GM18505 (cell line): ENCODE measurements around the gene CDH18.

Experiments used
- ATAC-seq: cut with Tn5 transposase; IDR thresholded peaks from one replicate; pipeline ENCODE4 v1.9.1; 2021; ENCODE audit not compliant: unreplicated experiment
- POLR2A ChIP-seq: IDR thresholded peaks from 4 replicates; pipeline ENCODE4 v1.6.1; 2011; ENCODE audit warnings: borderline replicate concordance; ENCODE audit not compliant: insufficient read depth, insufficient read length; ENCODE audit errors: extremely low read depth

The CDH18 gene

DNA sequence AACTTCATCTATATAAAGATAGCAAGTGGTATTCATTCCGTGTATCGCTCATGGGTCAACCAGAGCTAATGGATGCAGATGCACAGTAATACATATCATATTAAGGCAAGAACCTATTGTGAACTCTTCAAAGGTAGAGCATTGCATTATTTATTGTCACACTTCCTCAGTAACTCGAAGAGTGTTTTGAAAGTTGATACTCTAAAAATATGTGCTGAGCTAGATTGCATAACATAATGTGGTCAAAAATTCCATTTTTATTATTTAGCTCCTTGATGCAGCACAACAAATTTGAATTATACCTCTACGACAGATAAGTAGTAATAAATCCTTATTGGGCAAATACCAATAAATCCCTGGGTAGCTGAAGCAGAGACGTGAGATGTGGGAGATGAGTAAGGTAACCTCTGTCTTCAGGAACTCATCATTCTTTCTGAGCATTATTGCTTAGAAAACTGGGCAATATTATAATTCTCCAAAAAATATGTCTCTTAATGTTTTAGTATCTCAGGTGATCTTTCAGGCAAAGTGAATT lies 70.3 kb downstream of the CDH18 start:
- no peak for TF ChIP-seq POLR2A
- ATAC-seq = no peak

DNA sequence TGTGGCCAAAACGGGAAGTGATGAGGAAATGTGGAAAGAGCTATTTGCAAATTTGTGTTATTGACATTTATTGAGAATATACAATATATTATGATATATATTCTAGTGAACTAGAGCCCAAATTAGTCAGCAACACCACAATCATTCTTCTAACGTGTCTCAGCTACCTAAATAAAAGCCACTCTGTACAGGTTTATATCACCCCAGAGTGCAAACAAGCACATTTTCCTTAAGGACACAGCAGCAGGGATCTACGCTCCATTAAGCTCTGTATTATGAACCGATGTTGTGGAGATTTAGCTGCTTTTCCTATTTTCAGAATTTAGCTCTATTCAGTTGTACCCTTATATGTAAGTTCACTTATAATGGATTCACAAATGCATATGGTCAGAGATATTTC lies 77.9 kb downstream of the CDH18 start:
- ATAC-seq = no peak
- no peak for TF ChIP-seq POLR2A

DNA sequence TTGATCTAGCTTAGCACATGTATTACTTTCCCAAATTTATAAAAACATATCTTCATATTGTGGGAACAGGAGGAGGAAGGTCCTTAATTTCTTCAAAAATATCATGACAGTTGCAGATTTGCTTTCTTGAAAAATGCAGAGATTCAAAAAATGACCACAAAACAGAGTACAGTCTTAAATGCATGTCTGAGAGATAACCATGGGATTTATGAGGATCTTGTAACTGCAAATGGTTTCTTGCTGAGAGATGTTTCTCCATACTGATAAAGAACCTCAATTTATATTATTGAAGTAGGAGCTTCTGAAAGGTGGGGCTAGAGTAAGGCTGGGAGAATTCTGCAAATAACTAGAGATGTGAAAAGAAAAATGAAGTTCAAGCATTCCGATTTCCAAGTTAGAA lies 83.2 kb downstream of the CDH18 start:
- TF ChIP-seq POLR2A = no peak
- no peak for ATAC-seq

DNA sequence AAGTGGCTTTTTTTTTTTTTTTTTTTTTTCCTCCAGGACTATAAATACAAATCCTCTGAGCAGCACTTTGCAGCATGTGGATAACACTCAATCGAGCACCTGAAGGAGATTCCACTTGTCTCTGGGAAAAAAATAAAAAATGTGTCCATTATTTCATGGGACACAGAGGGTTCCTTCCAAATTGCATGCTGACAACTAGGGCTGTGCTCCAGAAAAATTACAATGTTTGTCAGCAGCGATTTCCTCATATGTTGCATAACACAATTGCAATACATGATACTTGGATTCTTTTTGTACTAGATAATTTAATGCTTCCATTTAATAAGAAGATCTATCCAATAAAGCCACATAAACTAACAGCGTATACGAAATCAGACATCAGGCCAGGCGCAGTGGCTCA lies 84.4 kb downstream of the CDH18 start:
- ATAC-seq = no peak
- no peak for TF ChIP-seq POLR2A

DNA sequence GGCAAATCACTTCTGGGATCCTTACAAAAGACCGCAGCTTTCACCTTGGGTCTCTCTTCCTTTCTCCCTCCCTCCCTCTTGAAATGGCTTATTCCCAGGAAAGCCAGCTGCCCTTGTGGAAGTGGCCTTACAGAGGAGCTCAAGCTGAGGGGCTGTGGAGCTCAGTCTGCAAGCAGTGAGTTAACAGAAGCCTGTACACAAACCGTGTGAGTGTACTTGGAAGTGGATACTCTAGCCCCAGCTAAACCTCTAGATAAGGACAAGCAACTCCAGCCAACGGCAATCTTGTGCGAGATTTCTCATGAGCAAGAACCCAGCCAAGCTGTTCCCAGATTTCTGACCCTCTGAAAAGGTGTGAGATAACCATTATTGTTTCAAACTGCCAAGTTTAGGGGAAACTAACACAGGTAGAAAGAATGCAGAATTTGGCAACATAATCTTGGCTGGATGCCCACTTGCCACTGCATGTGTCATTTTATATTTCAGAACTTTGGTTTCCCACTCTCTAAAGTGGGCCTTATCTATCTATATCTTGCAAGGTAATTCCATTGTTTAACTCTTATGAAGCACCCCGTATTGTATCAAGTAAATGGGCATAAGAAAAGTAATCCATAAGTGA lies 85.6 kb downstream of the CDH18 start:
- TF ChIP-seq POLR2A = no peak

DNA sequence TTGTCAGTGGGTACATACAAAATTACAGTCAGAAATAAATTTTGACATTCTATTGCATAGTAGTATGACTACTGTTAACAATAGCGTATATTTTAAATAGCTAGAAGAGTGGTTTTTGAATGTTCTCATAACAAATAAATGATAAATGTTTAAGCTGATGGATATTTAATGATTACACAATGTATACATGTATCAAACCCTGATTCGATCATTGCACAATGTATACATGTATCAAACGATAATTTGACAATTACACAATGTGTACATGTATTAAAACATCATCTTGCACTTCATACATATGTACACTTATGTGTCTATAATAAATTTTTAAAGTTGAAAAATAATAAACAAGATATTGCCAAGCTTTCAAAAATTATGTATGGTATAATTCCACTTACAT lies 87.7 kb downstream of the CDH18 start:
- TF ChIP-seq POLR2A = no peak
- no peak for ATAC-seq

More for the DNA sequence above, 85.6 kb downstream of the CDH18 start:
- ATAC-seq = no peak

DNA sequence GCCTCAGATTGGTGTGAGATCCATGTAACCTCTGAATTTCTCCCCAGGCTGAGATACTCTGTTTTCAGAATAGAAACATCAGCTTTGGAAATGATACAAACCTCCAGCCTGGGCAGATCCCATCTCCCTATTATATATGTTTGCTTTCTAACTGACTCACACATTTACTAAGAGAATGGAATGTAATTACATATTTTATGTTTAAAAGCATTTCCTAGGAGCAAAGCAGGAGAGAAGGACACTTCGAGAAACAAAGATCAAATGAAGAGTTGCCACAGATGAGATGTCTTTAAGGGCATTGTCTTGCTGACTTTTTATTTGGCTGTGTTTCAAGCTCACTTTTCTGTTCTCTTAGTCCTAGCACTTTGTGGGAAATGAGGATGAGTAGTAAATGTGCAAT lies 96.3 kb downstream of the CDH18 start:
- ATAC-seq = no peak
- TF ChIP-seq POLR2A = no peak

DNA sequence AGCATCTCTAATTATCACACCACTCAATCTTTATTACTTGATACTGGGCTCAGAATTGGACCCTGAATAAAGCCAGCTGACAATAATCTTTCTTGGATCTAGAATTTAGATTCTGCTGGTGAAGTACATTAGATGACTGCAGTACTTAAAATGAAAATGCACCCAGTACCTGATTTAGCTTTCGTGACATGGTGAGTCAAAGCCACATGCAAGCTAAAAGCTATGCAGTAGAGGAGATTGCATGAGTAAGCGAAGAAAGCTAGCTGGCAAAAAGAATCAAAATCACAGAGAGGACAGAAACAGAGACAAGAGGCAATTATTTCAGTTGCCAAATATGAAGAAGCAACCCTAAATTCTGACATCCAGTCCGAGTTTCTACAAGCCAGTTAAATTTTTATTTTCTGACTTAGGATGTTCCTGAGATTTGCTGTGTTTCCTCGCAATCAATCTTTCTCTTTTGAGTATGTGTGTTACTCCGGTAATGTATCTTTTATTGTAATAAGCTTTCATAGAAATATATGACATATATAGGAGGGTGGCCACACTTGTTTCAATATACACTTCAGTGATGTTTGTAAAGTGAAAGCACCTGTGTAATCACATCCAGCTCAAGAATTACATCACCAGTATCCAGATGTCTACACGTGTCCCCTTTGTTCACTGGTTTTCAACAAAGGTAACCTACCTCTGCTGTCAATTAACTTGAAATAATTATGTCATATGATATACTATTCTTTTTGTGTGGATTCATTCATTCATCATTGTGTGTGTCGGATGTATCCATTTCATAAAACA lies 101.7 kb downstream of the CDH18 start:
- no peak for TF ChIP-seq POLR2A
- no peak for ATAC-seq

DNA sequence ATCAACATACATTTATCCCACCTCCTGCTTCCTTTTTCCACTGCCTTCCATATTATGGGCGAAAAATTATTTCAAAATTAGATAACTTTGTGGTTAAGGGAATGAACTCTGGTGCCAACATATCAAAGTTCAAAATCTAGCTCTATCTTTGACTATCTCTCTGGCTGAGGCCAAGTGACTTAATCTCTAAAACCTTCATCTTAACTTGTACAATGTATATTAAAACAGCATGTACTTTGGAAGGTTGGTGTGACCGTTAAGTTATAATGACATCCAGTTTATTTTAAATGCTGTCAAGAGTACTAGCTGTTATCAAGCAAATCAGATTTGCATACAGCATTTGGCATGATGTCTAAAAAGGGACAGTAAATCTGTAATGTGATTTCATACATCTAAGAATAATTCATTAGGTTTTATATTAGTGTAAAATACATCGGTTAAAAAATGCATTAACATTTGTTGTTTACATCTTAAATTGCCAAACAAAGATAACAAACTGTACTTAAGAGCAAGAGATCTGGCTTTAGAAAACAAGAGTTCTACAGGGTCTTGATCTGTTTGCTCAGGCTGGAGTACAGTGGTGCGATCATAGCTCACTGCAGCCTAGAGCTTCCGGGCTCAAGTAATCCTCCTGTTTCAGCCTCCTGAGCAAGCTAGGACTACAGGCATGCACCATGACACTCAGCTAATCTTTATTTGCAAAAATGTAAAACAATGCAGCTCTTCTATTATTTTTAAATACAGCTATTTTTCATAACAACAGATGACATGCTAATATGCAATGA lies 102.8 kb downstream of the CDH18 start:
- no peak for ATAC-seq
- no peak for TF ChIP-seq POLR2A

DNA sequence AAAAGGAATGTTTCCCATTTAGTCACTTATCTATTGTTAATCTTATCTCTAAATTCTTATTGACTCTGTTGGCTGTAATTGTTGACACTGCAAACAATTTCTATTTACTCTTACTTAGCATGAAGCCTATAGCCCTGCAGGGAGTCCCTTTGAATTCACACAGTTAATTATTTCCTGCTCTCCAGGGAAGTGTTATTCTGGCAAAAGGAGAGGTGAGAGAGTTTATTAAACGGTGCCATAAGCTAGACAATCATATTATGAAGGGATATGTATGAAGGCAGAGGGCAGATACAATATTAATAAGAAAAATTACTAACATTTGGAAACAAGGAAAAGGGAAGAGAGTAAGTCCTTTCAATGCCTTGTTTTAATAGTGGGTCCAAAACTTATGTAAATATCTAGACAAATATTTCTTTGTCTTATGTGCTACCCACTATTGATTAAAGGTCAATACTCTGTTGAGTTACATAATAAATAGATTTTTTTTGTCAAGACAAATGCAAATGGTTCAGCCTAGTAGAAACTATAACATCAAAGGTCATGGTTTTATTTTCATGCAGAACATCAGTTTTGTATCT lies 107.1 kb downstream of the CDH18 start:
- ATAC-seq = no peak
- TF ChIP-seq POLR2A = no peak

DNA sequence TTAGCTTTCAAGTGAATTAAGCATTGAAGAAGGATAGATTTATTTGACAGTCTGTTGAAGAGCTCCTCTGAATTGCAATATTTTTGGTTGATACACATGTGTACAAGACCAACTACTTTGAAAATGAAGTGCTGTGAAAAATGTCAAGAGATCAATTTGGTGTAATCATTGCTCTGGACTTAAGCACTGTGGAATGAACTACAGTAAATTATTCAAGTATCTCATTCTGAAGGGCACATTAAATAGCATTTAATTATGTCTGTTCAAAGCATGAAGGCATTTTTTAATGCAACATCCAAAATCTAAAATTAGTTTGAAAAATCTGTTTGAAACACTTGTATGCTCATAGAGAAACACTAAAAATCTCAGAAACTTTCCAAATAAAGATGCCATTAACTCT lies 107.5 kb downstream of the CDH18 start:
- no peak for TF ChIP-seq POLR2A
- no peak for ATAC-seq

DNA sequence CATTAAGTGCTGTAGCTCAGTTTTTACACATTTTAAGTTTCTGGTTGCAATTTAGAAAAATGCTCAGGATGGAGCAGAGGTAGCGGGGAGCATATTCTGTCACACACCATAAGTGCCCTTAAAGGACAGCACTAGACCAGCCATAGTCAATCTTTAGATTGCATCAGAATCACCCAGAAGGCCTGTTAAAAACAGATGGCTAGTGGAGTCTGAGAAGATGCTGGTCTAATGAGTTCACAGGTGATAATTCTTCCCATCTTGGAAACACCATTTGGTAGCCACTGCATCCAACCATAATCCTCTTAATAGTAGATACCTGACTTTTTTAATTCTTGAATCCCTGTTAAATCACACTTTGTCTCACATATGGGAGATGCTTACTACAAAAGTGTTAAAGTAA lies 113.2 kb downstream of the CDH18 start:
- TF ChIP-seq POLR2A = no peak
- no peak for ATAC-seq

DNA sequence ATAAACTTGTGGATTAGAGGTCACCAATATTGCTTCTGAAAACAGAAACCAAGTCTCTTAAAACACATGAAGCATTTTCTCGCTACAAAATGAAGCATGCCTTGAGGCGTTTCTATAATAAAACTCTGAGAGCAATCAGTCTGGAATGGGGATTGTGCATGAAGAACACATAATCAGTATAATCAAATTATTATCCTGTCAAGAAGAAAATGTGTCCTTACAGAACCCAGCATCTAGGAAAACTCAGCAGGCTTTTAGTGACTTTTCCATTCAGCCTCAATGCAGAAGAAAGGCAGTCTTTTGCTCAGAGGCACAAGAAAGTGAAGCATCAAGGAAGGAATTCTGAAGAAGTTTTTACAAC lies 121.9 kb downstream of the CDH18 start:
- no peak for TF ChIP-seq POLR2A

DNA sequence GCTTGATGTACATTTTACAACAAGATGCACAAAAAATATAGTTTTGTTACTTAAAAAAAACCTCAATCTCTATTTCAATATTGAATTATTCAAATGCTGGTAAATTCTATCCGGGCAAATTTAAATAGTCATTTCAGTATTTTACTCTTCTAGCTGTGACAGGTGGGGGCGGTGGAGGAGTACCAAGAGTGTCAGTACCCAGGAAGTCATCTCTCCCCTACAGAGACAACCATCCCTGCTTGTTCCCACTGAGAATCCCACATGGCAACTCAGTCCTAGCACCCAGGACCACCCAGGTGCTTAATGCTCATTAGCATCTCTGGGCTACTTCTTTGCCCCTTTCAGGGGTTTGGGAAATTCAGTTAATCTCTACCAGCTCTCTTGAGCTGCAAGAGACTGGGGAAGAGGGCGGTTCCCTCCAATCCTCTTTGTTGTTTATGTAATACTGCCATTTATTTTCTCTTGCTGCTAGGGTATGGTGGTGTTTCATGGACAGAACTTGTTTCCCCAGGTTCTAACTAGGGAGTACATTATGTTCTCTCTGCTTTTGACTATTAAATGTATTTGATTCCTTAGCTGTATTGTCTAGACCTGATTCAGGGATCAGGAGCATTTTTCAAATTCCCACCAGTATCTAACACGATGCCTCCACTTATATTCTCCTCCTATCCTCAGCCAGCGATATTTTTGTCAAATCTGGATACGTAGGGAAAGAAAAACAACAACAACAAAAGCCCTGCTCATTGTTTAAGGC lies 122.5 kb downstream of the CDH18 start:
- no peak for TF ChIP-seq POLR2A
- ATAC-seq = no peak

More for the DNA sequence above, 121.9 kb downstream of the CDH18 start:
- no peak for ATAC-seq
